ENCODE data around the gene IRF8.
"Not testable (repeated sequence)": the region's sequence is repeated elsewhere in the genome, so short reads cannot be mapped to it uniquely, and the experiment has no call there.

The IRF8 gene

DNA sequence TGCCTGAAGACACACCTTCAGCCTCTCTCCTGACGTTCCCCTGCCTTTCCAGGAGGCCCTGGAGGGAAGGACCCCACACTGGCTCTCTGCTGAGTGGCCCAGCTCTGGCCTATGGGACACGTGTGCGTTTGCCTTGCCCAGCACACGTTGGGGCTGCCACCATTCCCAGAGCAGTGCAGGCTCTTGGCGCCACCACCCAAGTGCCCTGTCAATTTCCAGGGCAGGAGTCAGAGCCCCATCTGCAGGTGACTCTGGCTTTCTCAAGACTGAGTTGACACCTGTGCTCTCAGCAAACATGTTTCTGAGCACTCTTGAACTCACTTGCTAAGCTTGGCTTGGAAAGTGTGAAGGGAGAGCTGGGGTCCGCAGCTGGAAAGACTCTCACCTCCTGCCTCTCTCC, 4.7 kb upstream of the IRF8 start:
- DNase-seq: no peak

- DNase-seq: no peak
These were observed 1.6 kb upstream of the IRF8 start for GRCh38 chr16:85897382-85897781.

GRCh38 chr16:85899444-85899843, 482 bp downstream of the IRF8 start:
- DNase-seq: peak; percentile 1

DNA sequence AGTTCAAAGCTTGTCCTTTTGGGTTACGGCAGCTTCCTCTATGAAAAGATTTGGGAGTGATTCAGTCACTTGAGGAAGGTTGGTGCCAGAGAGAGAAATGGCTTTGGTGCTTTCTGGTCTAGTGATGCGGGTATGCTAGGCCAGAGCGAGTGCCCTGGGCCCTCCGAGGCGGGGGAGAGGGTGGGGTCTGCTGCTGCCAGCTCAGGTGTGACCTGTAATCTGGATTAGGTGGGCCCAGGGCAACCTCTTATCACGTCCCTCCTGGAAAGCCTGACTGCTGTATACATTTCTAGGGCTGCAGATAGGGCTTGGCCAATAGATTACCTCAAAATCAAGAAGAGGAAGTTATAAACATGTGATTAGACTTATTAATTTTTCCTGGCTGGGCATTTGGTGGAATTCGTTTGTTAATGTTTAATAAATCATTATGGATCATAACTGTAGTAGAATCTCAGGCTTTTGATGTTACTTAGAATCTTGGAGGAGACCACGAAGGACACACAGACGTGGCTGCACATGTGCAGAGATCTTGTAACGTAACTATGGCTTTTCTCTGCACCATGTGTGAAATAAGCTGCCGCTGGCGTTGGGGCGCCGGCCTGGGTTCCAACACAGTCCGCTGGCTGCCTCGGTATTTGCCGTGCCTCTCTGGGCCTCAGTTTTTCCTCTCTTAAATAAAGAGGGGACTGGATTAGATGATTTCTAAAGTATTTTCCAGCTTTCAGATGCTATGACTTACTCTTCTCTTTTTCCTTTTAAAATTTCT, 1.2 kb downstream of the IRF8 start:
- DNase-seq: no peak

- DNase-seq: no peak
These were observed 2.1 kb downstream of the IRF8 start for GRCh38 chr16:85901110-85901509.

DNA sequence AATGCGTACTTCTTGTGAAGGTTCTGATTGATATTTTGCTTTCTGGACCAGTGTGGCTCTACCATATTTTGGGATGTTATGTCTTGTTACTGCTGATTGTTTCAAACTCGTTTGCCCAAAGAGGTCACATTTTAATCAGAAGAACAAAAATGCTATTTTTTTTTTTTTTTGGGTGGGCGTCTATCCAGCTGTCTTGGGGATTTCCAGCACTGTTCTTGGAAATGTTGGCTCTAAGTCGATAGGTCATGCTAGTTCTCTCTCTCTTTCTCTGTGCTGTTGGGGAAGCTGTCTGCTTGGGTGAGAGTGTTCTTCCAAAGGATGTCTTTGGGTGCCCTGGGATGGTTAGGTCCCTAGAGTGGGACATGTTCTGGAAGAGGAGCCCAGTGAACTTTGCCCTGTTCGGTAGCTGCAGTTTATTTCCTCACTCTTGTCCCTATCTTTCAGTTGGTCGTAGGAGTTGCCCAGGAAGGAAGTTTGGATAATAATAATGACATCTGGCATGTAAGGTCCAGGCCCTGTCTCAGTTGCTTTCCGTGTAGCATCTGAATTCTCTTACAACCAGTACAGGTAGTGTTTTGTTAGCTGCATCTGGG, 2.9 kb downstream of the IRF8 start:
- DNase-seq: no peak

DNA sequence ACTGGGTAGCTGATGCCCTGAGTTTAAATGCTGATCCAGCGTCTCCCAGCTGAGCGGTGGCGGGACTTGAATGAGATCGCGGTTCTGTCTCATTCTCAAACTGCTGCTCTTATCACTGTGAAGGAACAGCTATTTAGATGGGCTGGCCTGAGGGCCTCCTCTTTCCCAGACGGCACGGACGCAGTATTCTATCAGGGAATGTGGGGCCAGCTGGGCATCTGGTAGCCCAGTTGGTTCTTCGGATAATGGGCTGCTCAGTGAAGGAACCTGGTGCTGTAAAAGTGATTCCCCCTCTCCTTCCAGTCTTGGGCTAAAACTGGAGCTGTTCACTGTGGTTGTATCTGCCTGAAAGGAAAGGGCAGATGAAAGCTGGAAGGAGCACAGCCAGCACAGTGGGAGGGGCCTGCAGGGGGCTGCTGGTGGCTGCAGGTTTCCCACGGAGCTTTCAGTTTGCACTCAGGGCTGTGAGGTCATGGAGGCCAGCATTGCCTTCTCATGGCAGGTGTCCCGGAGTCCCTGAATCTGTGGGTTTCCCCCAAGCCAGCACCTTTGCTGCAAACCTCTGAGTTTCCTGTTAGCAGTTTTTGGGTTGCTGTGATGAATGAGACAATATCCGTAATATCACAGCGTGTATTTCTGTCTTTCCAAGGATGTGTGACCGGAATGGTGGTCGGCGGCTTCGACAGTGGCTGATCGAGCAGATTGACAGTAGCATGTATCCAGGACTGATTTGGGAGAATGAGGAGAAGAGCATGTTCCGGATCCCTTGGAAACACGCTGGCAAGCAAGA, 3.6 kb downstream of the IRF8 start:
- no peak for DNase-seq

- no peak for DNase-seq
These were observed 4.6 kb downstream of the IRF8 start for GRCh38 chr16:85903559-85903958.

DNA sequence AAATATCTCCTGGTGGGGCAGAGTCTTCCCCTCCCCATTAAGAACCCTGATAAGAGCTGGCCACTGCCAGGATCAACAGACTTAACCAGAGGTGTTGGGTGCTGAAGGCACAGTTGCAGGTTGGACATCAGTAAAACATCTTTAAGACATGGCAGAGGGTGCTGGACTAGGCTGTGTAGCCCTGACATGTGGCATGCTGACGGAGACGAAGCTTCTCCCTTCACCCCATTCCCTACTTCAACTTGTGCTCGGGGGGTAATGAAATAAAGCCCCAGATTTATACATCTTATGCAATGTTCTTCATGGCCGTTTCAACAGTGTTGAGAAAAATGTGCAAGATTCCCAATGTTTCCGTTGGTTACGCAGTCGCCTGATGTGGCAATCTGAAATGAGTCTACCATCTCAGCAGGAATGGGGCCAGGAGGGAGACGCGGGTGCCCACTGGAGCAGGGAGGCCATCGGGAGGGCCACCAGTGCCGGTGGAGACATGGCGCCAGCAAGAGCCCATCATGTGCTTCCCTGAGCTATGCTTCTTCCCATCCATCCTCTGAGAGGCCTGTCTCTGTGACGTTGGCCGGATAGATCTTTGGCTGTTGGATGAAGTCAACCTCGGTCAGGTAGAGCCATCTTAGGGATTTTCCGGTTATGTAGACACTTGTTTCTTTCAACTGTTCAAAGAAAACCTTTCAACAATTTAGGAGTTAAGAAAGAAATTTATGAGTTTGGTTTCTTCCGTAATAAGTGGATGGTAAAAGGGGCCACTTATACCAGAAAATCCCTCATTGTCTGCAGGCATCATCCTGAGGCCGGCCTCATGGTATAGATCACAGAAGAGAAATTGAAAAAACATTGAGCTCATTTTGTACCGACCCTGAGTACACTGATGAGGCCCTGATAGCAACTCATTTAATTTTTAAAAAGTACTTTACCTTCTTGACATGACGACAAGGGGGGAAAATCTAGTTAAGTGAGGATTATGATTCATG, 6.4 kb downstream of the IRF8 start:
- no peak for DNase-seq

GRCh38 chr16:85906349-85906748, 7.4 kb downstream of the IRF8 start:
- DNase-seq: no peak

GRCh38 chr16:85907231-85907630, 8.3 kb downstream of the IRF8 start:
- not testable (repeated sequence) for DNase-seq

GRCh38 chr16:85908444-85908843, 9.5 kb downstream of the IRF8 start:
- no peak for DNase-seq

- no peak for DNase-seq
These were observed 10.1 kb downstream of the IRF8 start for GRCh38 chr16:85908889-85909589.

DNA sequence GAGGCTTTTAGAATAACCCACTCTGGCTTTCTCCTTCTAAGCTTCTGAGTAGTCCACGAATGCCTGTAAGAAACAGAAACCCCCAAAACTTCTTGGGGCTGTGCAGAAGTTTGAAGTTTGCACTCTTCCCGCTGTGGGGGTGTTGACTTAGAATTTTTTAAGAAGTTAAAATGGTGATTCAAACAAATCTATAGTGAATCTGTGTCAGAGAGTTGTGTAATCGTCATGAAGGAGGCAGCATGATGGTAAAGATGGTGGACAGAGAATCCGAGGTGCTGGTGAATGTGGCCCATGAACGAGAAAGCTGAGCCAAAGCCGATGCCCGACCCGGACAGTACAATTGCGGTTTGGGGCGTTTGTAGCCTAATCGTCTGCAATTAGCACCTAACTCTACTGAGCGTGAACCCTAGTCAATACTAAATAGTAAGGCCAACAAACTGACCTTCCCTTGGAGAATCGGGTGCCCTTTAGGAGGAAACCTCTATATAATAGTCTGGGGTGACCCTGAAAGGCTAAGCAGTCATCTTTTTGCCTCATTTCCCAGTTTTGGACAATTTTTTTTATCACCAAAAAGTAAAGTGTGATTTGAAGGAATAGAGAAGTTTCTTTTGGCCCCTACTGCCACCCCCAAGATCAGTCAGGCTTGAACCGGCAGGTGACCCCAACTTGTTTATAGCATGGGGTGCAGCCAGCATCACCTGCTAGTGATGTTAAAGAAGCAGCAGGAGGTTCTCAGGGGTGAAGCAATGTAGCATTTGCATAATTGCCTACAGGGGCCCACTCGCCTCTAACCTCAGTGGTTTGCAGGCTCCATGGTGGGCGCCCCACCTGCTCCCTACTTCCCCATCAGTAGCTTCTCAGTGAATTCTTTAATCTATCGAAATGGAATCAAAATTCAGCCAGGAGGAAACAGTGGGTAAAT, 11.2 kb downstream of the IRF8 start:
- DNase-seq: no peak

DNA sequence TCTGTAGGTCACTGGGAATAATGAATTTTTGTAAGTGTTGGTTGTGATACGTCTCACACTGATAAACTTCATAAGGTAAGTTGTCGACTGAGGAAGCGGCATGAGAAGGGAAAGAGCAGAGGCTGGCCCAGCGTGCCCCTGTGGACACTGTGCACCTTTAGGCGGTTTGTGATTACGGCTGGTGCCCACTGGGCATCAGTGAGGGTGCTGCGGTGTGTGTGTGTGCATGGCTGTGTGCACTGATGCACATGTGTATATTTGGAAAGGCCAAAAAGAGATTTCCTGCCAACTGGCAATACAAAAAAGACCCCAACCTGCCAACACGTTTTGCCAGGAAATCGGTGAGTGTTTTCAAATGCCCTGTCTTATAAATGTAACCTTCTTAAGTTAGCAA, 11.9 kb downstream of the IRF8 start:
- no peak for DNase-seq

DNA sequence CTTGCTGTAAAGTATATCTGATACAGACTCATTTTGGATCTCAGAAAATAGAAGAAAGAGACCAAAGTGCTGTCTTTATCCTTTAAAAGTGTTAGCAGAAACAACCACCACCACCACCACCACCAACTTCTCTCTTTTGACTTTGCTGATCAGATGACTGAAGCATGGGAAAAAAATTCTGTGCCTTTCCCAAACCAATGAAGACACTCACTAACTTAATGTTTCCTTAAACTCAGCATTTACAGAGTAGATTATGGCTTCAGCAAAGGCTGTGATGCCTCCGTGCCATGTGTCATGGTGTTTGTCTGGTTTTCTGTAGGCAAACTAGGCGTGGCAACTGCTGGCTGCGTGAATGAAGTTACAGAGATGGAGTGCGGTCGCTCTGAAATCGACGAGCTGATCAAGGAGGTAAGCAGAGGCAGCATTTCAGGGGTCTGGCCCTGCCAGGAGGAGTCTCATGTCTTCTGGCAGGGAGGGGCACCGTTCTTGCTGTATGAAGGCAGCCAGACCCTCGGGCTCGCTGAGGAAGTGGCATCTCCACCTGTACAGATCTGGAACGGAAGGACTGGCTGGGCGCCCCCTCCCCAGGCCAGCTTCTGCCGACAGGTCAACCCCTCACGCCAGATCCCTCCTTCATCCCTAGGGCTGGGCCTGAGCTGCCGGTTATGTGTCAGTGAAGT, 12.4 kb downstream of the IRF8 start:
- DNase-seq: no peak

DNA sequence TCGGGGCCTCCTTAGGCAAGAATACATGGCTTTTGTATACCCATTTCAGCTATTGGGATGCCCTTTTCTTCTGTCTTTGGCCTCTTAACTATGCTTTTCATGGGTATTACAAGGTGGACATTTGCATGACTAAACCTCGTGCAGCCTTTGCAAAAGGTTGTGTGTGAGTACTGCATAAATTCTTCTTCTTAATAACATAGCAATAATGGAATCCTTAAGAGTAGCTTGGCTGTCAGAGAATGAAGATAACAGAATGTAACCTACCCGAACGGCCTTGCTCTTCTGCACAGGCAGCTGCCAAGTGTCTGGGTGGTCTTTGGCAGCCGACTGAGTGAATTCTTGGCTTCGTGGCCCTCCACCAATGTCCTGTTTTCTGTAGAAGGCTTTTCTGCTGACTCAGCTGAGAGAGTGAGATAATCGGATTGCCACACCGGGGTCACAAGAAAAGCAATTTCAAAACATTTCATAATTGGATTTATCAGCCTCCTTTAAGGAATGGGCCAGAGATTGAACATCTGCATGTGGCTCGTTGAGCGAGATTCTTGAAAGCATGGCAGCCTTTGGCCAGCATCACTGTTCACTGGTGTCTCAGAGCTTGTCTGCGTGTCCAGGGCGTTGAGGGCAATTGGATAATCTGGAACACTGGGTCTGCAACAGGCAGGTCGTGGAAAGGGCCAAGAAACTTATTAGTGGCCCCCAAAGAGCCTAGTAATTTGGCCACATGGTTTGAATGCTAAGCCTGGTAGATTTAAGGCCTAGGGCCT, 13.4 kb downstream of the IRF8 start:
- DNase-seq: no peak

GRCh38 chr16:85913141-85913601, 14.2 kb downstream of the IRF8 start:
- DNase-seq: no peak

GRCh38 chr16:85913688-85914422, 14.9 kb downstream of the IRF8 start:
- no peak for DNase-seq

All from NCI-H1105 treated with DMSO at 0.1 percent for 48 hours (cell line).